H9 (cell line): ENCODE data around the gene CHMP3. TPM values are rescaled to one million over a fixed set of nuclear protein-coding genes. Genes with fewer than 3 reads are reported as not detected.
"Not testable (repeated sequence)": the region's sequence is repeated elsewhere in the genome, so short reads cannot be mapped to it uniquely, and the experiment has no call there.

Experiments
- DNase-seq: peaks from one replicate; pipeline ENCODE4 v3.0.0-alpha.2; 2017
- H2AFZ ChIP-seq: one replicate; pipeline ENCODE4 v1.6.1; 2013; ENCODE audit warnings: mild to moderate bottlenecking, low read length, control low read depth, moderate library complexity
- H2AK5ac ChIP-seq: 2 replicates; pipeline ENCODE4 v1.6.1; 2013; ENCODE audit warnings: low read length, control low read depth, mixed read lengths; ENCODE audit not compliant: insufficient read length
- H2BK120ac ChIP-seq: one replicate; pipeline ENCODE4 v1.6.1; 2013; ENCODE audit warnings: low read depth, mild to moderate bottlenecking, low read length, control low read depth, inconsistent platforms; ENCODE audit not compliant: poor library complexity, severe bottlenecking
- H2BK12ac ChIP-seq: 2 replicates; pipeline ENCODE4 v1.6.1; 2013; ENCODE audit warnings: low read length, control low read depth, mixed read lengths, low read depth; ENCODE audit not compliant: insufficient read length
- H2BK15ac ChIP-seq: 2 replicates; pipeline ENCODE4 v1.6.1; 2013; ENCODE audit warnings: low read depth, low read length, control low read depth
- H2BK20ac ChIP-seq: one replicate; pipeline ENCODE4 v1.6.1; 2013; ENCODE audit warnings: low read depth, mild to moderate bottlenecking, low read length, control low read depth, inconsistent platforms; ENCODE audit not compliant: poor library complexity, severe bottlenecking
- H2BK5ac ChIP-seq: 2 replicates; pipeline ENCODE4 v1.6.1; 2013; ENCODE audit warnings: low read length, control low read depth, mixed read lengths; ENCODE audit not compliant: insufficient read length
- H3K14ac ChIP-seq: 2 replicates; pipeline ENCODE4 v1.6.1; 2013; ENCODE audit warnings: low read length, control low read depth; ENCODE audit not compliant: insufficient read depth
- H3K18ac ChIP-seq: 2 replicates; pipeline ENCODE4 v1.6.1; 2013; ENCODE audit warnings: low read depth, mild to moderate bottlenecking, mixed read lengths, low read length, control low read depth; ENCODE audit not compliant: insufficient read length
- H3K23ac ChIP-seq: 2 replicates; pipeline ENCODE4 v1.6.1; 2013; ENCODE audit warnings: low read length, control low read depth, mixed read lengths, low read depth; ENCODE audit not compliant: insufficient read length
- H3K23me2 ChIP-seq: 2 replicates; pipeline ENCODE4 v1.6.1; 2013; ENCODE audit warnings: low read depth, mild to moderate bottlenecking, mixed read lengths, low read length, control low read depth; ENCODE audit not compliant: insufficient read length, poor library complexity, severe bottlenecking
- H3K27ac ChIP-seq: 2 replicates; pipeline ENCODE4 v1.5.1; 2013; ENCODE audit warnings: low read length, control low read depth, mixed read lengths, low read depth; ENCODE audit not compliant: insufficient read length
- H3K27me3 ChIP-seq: 2 replicates; pipeline ENCODE4 v1.6.1; 2013; ENCODE audit warnings: low read length, control low read depth, inconsistent platforms; ENCODE audit not compliant: insufficient read depth
- H3K4ac ChIP-seq: 2 replicates; pipeline ENCODE4 v1.6.1; 2013; ENCODE audit warnings: low read depth, mild to moderate bottlenecking, control low read depth, inconsistent platforms, low read length, moderate library complexity
- H3K4me1 ChIP-seq: 2 replicates; pipeline ENCODE4 v1.6.1; 2013; ENCODE audit warnings: low read length, control low read depth, inconsistent platforms; ENCODE audit not compliant: insufficient read depth
- H3K4me2 ChIP-seq: 2 replicates; pipeline ENCODE4 v1.6.1; 2013; ENCODE audit warnings: low read length, control low read depth, mixed read lengths; ENCODE audit not compliant: insufficient read length, insufficient read depth
- H3K56ac ChIP-seq: 2 replicates; pipeline ENCODE4 v1.6.1; 2013; ENCODE audit warnings: low read depth, mild to moderate bottlenecking, mixed read lengths, low read length, control low read depth; ENCODE audit not compliant: insufficient read length
- H3K79me1 ChIP-seq: 2 replicates; pipeline ENCODE4 v1.6.1; 2013; ENCODE audit warnings: low read depth, mild to moderate bottlenecking, moderate library complexity, low read length, control low read depth, inconsistent platforms; ENCODE audit not compliant: insufficient read depth, poor library complexity, severe bottlenecking
- H3K79me2 ChIP-seq: 2 replicates; pipeline ENCODE4 v1.6.1; 2013; ENCODE audit warnings: low read length, control low read depth, inconsistent platforms; ENCODE audit not compliant: insufficient read depth
- H3K9ac ChIP-seq: 2 replicates; pipeline ENCODE4 v1.6.1; 2013; ENCODE audit warnings: low read length, control low read depth, mixed read lengths; ENCODE audit not compliant: insufficient read length; ENCODE audit errors: extremely low read depth
- H3K9me3 ChIP-seq: one replicate; pipeline ENCODE4 v1.6.1; 2013; ENCODE audit warnings: low read depth, low read length, inconsistent platforms; ENCODE audit not compliant: control insufficient read depth
- H3T11ph ChIP-seq: one replicate; pipeline ENCODE4 v1.6.1; 2013; ENCODE audit warnings: mild to moderate bottlenecking, low read length, control low read depth, inconsistent platforms
- H4K20me1 ChIP-seq: one replicate; pipeline ENCODE4 v1.6.1; 2013; ENCODE audit not compliant: control insufficient read depth, insufficient read length, insufficient read depth
- H4K5ac ChIP-seq: 2 replicates; pipeline ENCODE4 v1.6.1; 2013; ENCODE audit warnings: low read depth, mild to moderate bottlenecking, mixed read lengths, low read length, control low read depth; ENCODE audit not compliant: insufficient read length
- H4K8ac ChIP-seq: replicated peaks from 2 replicates; pipeline ENCODE4 v1.6.1; 2013; ENCODE audit warnings: low read length, control low read depth, mixed read lengths, low read depth; ENCODE audit not compliant: insufficient read length
- H4K91ac ChIP-seq: 2 replicates; pipeline ENCODE4 v1.6.1; 2013; ENCODE audit warnings: low read depth, mild to moderate bottlenecking, moderate library complexity, mixed read lengths, low read length, control low read depth; ENCODE audit not compliant: insufficient read length
- H3K27ac Mint-ChIP-seq, 3 experiments: 2 replicates in 2 of 3; 3 replicates in 1 of 3; pipeline ENCODE4 v1.8.0; 2020 to 2021; ENCODE audit warnings: mixed read lengths in 3 of 3, mild to moderate bottlenecking in 1 of 3, moderate library complexity in 1 of 3
- H3K27me3 Mint-ChIP-seq: 2 replicates; pipeline ENCODE4 v1.8.0; 2021; ENCODE audit warnings: low read depth, mild to moderate bottlenecking, moderate library complexity, mixed read lengths
- H3K36me3 Mint-ChIP-seq, 3 experiments: 2 replicates in 2 of 3; 3 replicates in 1 of 3; pipeline ENCODE4 v1.8.0; 2020 to 2021; ENCODE audit warnings: low read depth in 3 of 3, mixed read lengths in 3 of 3; ENCODE audit not compliant: insufficient read depth in 1 of 3
- H3K4me1 Mint-ChIP-seq, 2 experiments: 2 replicates each; pipeline ENCODE4 v1.8.0; 2020; ENCODE audit warnings: mixed read lengths in 2 of 2
- H3K4me3 Mint-ChIP-seq, 2 experiments: 2 replicates in 1 of 2; 3 replicates in 1 of 2; pipeline ENCODE4 v1.8.0; 2020 to 2021; ENCODE audit warnings: mild to moderate bottlenecking in 2 of 2, mixed read lengths in 2 of 2, moderate library complexity in 1 of 2
- H3K9me3 Mint-ChIP-seq, 2 experiments: 2 replicates in 1 of 2; 3 replicates in 1 of 2; pipeline ENCODE4 v1.8.0; 2020; ENCODE audit warnings: mild to moderate bottlenecking in 2 of 2, mixed read lengths in 2 of 2, moderate library complexity in 1 of 2
- WGBS: extraction: QIAGEN DNeasy Blood & Tissue Kit; methylation state at CpG from one replicate; pipeline ENCODE4 v1.1.7; 2013; ENCODE audit warnings: missing lambda C conversion rate, low lambda C conversion rate, mixed read lengths; ENCODE audit not compliant: insufficient read length; ENCODE audit errors: extremely low coverage; 5-methylcytosine and 5-hydroxymethylcytosine counted together
- total RNA-seq: library from RNA; stranded (reverse); gene quantifications from 2 replicates; pipeline ENCODE4 v1.2.1, GENCODE V29; 2021
- TF ChIP-seq, protein P1 (sequence below): fragments of 200-600 bp; sonication (generic); conservative IDR thresholded peaks from 3 replicates; pipeline ENCODE4 v1.8.0; 2021; ENCODE audit warnings: antibody characterized with exemption, mild to moderate bottlenecking

CHMP3 gene
- total RNA-seq, 1 experiment from 2014 or later, result 28.8 TPM

GRCh38 chr2:86552889-86553288 lies 10.4 kb downstream of the CHMP3 start:
- no peak for DNase-seq
- Histone ChIP-seq H3K56ac (no peak overlapping the region), H3K4me1 (no peaks in the 10 kb centered on the region), H3K14ac (no peak overlapping the region), H2BK15ac (no peak overlapping the region), H3K4ac (no peak overlapping the region), H3K27ac (no peak overlapping the region), H4K8ac (no peak overlapping the region), H3T11ph (no peak overlapping the region), H3K4me2 (no peak overlapping the region), H2AFZ (no peak overlapping the region), H4K5ac (no peak overlapping the region), H2BK5ac (no peak overlapping the region), H2BK120ac (no peak overlapping the region), H4K91ac (no peak overlapping the region), H3K27me3 (no peaks in the 10 kb centered on the region), H3K23me2 (no peaks in the 10 kb centered on the region), H3K9ac (no peak overlapping the region), H3K23ac (no peak overlapping the region), H3K79me2 (peaks cover 3% of the 10 kb centered on the region; the same call in 1 of the 2 replicates), H4K20me1 (no peaks in the 10 kb centered on the region), H2AK5ac (no peak overlapping the region), H2BK20ac (no peak overlapping the region), H2BK12ac (no peak overlapping the region), H3K9me3 (no peaks in the 10 kb centered on the region), H3K18ac (no peak overlapping the region), H3K79me1 (peaks cover 3% of the 10 kb centered on the region)
- Mint-ChIP-seq H3K9me3 (peaks cover 38 to 39% of the 10 kb centered on the region in 2 experiments), H3K4me3 (no peak overlapping the region), H3K27me3 (peaks cover 2% of the 10 kb centered on the region; the same call in 1 of the 2 replicates), H3K27ac (no peak overlapping the region), H3K4me1 (no peaks in the 10 kb centered on the region), H3K36me3 (peaks cover 29 to 37% (median 35%) of the 10 kb centered on the region in 3 experiments)
- TF ChIP-seq, protein P1, sequence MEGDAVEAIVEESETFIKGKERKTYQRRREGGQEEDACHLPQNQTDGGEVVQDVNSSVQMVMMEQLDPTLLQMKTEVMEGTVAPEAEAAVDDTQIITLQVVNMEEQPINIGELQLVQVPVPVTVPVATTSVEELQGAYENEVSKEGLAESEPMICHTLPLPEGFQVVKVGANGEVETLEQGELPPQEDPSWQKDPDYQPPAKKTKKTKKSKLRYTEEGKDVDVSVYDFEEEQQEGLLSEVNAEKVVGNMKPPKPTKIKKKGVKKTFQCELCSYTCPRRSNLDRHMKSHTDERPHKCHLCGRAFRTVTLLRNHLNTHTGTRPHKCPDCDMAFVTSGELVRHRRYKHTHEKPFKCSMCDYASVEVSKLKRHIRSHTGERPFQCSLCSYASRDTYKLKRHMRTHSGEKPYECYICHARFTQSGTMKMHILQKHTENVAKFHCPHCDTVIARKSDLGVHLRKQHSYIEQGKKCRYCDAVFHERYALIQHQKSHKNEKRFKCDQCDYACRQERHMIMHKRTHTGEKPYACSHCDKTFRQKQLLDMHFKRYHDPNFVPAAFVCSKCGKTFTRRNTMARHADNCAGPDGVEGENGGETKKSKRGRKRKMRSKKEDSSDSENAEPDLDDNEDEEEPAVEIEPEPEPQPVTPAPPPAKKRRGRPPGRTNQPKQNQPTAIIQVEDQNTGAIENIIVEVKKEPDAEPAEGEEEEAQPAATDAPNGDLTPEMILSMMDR, result no peak
- WGBS, result no CpG with 5 or more reads among the region's 7 CpGs

GRCh38 chr2:86549963-86550725 lies 13.1 kb downstream of the CHMP3 start:
- Mint-ChIP-seq H3K36me3 (peaks cover 51 to 56% (median 56%) of the 10 kb centered on the region in 3 experiments), H3K9me3 (peaks cover 61 to 64% of the 10 kb centered on the region in 2 experiments)
- not testable (repeated sequence) for H4K91ac ChIP-seq, H3K79me1 ChIP-seq, H2AK5ac ChIP-seq, H3K56ac ChIP-seq, H2BK20ac ChIP-seq, H3K27ac Mint-ChIP-seq, H3K4me2 ChIP-seq, DNase-seq, H2BK5ac ChIP-seq, H3K23ac ChIP-seq, H3K4me1 ChIP-seq, H3K4ac ChIP-seq, H3K9ac ChIP-seq, H2BK120ac ChIP-seq, H3K18ac ChIP-seq, H3K27me3 Mint-ChIP-seq, H3K27me3 ChIP-seq, H4K8ac ChIP-seq, H3K4me1 Mint-ChIP-seq, H4K20me1 ChIP-seq, H4K5ac ChIP-seq, H3K27ac ChIP-seq, H3K4me3 Mint-ChIP-seq, H3T11ph ChIP-seq, H3K14ac ChIP-seq, H2BK15ac ChIP-seq, H3K23me2 ChIP-seq, H2BK12ac ChIP-seq, H2AFZ ChIP-seq, H3K79me2 ChIP-seq
- no CpG with 5 or more reads among the region's 26 CpGs for WGBS
- H3K9me3 ChIP-seq, result peaks cover 18% of the 10 kb centered on the region
